Activated CD4-positive, alpha-beta memory T cell treated with anti-CD3 and anti-CD28 coated beads for 36 hours (primary cell): ENCODE measurements around the gene PSMG3. TPM values are rescaled to one million over a fixed set of nuclear protein-coding genes. Genes with fewer than 3 reads are reported as not detected.

Source experiments
- CTCF ChIA-PET: fragments of 350-600 bp; sonication (Branson Sonifier 250); formaldehyde crosslinking; loops from one replicate; lab custom pipeline; 2021; ENCODE audit warnings: antibody characterized with exemption, inconsistent platforms; lab: Charles Lee
- POLR2A ChIA-PET: fragments of 350-600 bp; sonication (Branson Sonifier 250); formaldehyde crosslinking; loops from one replicate; lab custom pipeline; 2021; ENCODE audit warnings: antibody characterized with exemption; lab: Charles Lee
- DNase-seq: peaks from one replicate; pipeline ENCODE4 v3.0.0-alpha.2; 2020
- H3K27ac Mint-ChIP-seq: one replicate; pipeline ENCODE4 v1.8.0; 2021; ENCODE audit warnings: mixed read lengths
- H3K27me3 Mint-ChIP-seq: one replicate; pipeline ENCODE4 v1.8.0; 2021; ENCODE audit warnings: mixed read lengths
- H3K36me3 Mint-ChIP-seq: one replicate; pipeline ENCODE4 v1.8.0; 2021; ENCODE audit warnings: mixed read lengths
- H3K4me1 Mint-ChIP-seq: one replicate; pipeline ENCODE4 v1.8.0; 2021; ENCODE audit warnings: low read depth, mixed read lengths
- H3K4me3 Mint-ChIP-seq: one replicate; pipeline ENCODE4 v1.8.0; 2021; ENCODE audit warnings: mild to moderate bottlenecking, mixed read lengths
- H3K9me3 Mint-ChIP-seq: one replicate; pipeline ENCODE4 v1.8.0; 2021; ENCODE audit warnings: mixed read lengths
- intact Hi-C: fragments of 100-400 bp; cut with micrococcal nuclease; formaldehyde crosslinking; loops from one replicate; pipeline ENCODE4 v1.15.1; 2023
- total RNA-seq, 2 experiments: library from RNA; stranded (reverse); gene quantifications; one replicate each; pipeline ENCODE4 v1.2.3, GENCODE V29; 2021

The PSMG3 gene
- total RNA-seq, 2 experiments from 2014 or later, result 48.1 to 55.0 TPM

- no peak overlapping the region for H3K27ac Mint-ChIP-seq
- DNase-seq, result no peak
- no peaks in the 10 kb centered on the region for H3K9me3 Mint-ChIP-seq
- no peaks in the 10 kb centered on the region for H3K36me3 Mint-ChIP-seq
- POLR2A ChIA-PET, result no interaction called here
- intact Hi-C loops, result no loop called here
- no peaks in the 10 kb centered on the region for H3K27me3 Mint-ChIP-seq
- no peaks in the 10 kb centered on the region for H3K4me1 Mint-ChIP-seq
- no peak overlapping the region for H3K4me3 Mint-ChIP-seq
- CTCF ChIA-PET, result no interaction called here
These were observed 19.6 kb downstream of the PSMG3 start for GRCh38 chr7:1550005-1550845.

- H3K27me3 Mint-ChIP-seq, result no peaks in the 10 kb centered on the region
- no peak for DNase-seq
- H3K27ac Mint-ChIP-seq, result no peak overlapping the region
- ChIA-PET CTCF (no interaction called here), POLR2A (no interaction called here)
- H3K4me1 Mint-ChIP-seq, result no peaks in the 10 kb centered on the region
- H3K4me3 Mint-ChIP-seq, result no peak overlapping the region
- no peaks in the 10 kb centered on the region for H3K36me3 Mint-ChIP-seq
- intact Hi-C loops, result no loop called here
- no peaks in the 10 kb centered on the region for H3K9me3 Mint-ChIP-seq
These were observed 20.4 kb downstream of the PSMG3 start for GRCh38 chr7:1549357-1550004.

- Mint-ChIP-seq H3K4me3 (no peak overlapping the region), H3K27ac (no peak overlapping the region), H3K4me1 (no peaks in the 10 kb centered on the region), H3K27me3 (no peaks in the 10 kb centered on the region), H3K36me3 (no peaks in the 10 kb centered on the region), H3K9me3 (no peaks in the 10 kb centered on the region)
- ChIA-PET POLR2A (interaction anchor here (1.0 kb wide), 1 partner anchor 15 kb away, joined by 3 read pairs; no protein-coding TSS in a partner anchor), CTCF (no interaction called here)
- intact Hi-C loops, result no loop called here
- no peak for DNase-seq
These were observed 20.9 kb downstream of the PSMG3 start for GRCh38 chr7:1548944-1549343.

GRCh38 chr7:1548438-1548831, 21.4 kb downstream of the PSMG3 start:
- ChIA-PET POLR2A (interaction anchor here (1.0 kb wide), 1 partner anchor 15 kb away, joined by 3 read pairs; no protein-coding TSS in a partner anchor), CTCF (no interaction called here)
- Mint-ChIP-seq H3K27me3 (no peaks in the 10 kb centered on the region), H3K36me3 (no peaks in the 10 kb centered on the region), H3K4me3 (no peak overlapping the region), H3K9me3 (no peaks in the 10 kb centered on the region), H3K4me1 (no peaks in the 10 kb centered on the region), H3K27ac (no peak overlapping the region)
- DNase-seq, result peak; percentile 22
- intact Hi-C loops, result no loop called here

GRCh38 chr7:1547777-1548437, 21.9 kb downstream of the PSMG3 start:
- CTCF ChIA-PET, result no interaction called here
- H3K9me3 Mint-ChIP-seq, result no peaks in the 10 kb centered on the region
- no peaks in the 10 kb centered on the region for H3K27me3 Mint-ChIP-seq
- DNase-seq, result no peak
- POLR2A ChIA-PET, result interaction anchor here (1.0 to 1.2 kb wide), 2 partner anchors 12 to 14 kb away, joined by 3 read pairs; no protein-coding TSS in a partner anchor
- no peak overlapping the region for H3K27ac Mint-ChIP-seq
- intact Hi-C loops, result no loop called here
- no peaks in the 10 kb centered on the region for H3K36me3 Mint-ChIP-seq
- no peaks in the 10 kb centered on the region for H3K4me1 Mint-ChIP-seq
- H3K4me3 Mint-ChIP-seq, result no peak overlapping the region

GRCh38 chr7:1546909-1547776, 22.7 kb downstream of the PSMG3 start:
- H3K27ac Mint-ChIP-seq, result no peak overlapping the region
- H3K27me3 Mint-ChIP-seq, result no peaks in the 10 kb centered on the region
- CTCF ChIA-PET, result no interaction called here
- POLR2A ChIA-PET, result interaction anchor here (1.2 kb wide), 1 partner anchor 12 kb away, joined by 3 read pairs; no protein-coding TSS in a partner anchor
- H3K9me3 Mint-ChIP-seq, result no peaks in the 10 kb centered on the region
- intact Hi-C loops, result no loop called here
- H3K36me3 Mint-ChIP-seq, result no peaks in the 10 kb centered on the region
- DNase-seq, result no peak
- no peak overlapping the region for H3K4me3 Mint-ChIP-seq
- H3K4me1 Mint-ChIP-seq, result no peaks in the 10 kb centered on the region

- ChIA-PET CTCF (no interaction called here), POLR2A (interaction anchor here (1.2 kb wide), 1 partner anchor 11 kb away, joined by 3 read pairs; no protein-coding TSS in a partner anchor)
- DNase-seq, result no peak
- no peak overlapping the region for H3K27ac Mint-ChIP-seq
- H3K27me3 Mint-ChIP-seq, result no peaks in the 10 kb centered on the region
- intact Hi-C loops, result no loop called here
- H3K4me1 Mint-ChIP-seq, result no peaks in the 10 kb centered on the region
- H3K4me3 Mint-ChIP-seq, result no peak overlapping the region
- H3K36me3 Mint-ChIP-seq, result peaks cover 1% of the 10 kb centered on the region
- H3K9me3 Mint-ChIP-seq, result no peaks in the 10 kb centered on the region
These were observed 23.4 kb downstream of the PSMG3 start for GRCh38 chr7:1546274-1546908.

- Mint-ChIP-seq H3K9me3 (no peaks in the 10 kb centered on the region), H3K4me1 (no peaks in the 10 kb centered on the region), H3K27me3 (no peaks in the 10 kb centered on the region), H3K36me3 (peaks cover 7% of the 10 kb centered on the region), H3K4me3 (no peak overlapping the region), H3K27ac (no peak overlapping the region)
- no peak for DNase-seq
- POLR2A ChIA-PET, result no interaction called here
- CTCF ChIA-PET, result no interaction called here
- intact Hi-C loops, result no loop called here
These were observed 24.2 kb downstream of the PSMG3 start for GRCh38 chr7:1545417-1546246.

- POLR2A ChIA-PET, result no interaction called here
- DNase-seq, result no peak
- CTCF ChIA-PET, result no interaction called here
- Mint-ChIP-seq H3K36me3 (peaks cover 7% of the 10 kb centered on the region), H3K9me3 (no peaks in the 10 kb centered on the region), H3K27ac (no peak overlapping the region), H3K4me3 (no peak overlapping the region), H3K27me3 (no peaks in the 10 kb centered on the region), H3K4me1 (no peaks in the 10 kb centered on the region)
- intact Hi-C loops, result no loop called here
These were observed 24.9 kb downstream of the PSMG3 start for GRCh38 chr7:1544896-1545416.

GRCh38 chr7:1544178-1544895, 25.5 kb downstream of the PSMG3 start:
- intact Hi-C loops, result no loop called here

More at GRCh38 chr7:1544178-1544895, 25.5 kb downstream of the PSMG3 start:
- Mint-ChIP-seq H3K4me3 (no peak overlapping the region), H3K27ac (no peak overlapping the region), H3K27me3 (no peaks in the 10 kb centered on the region), H3K9me3 (no peaks in the 10 kb centered on the region), H3K36me3 (peaks cover 11% of the 10 kb centered on the region), H3K4me1 (no peaks in the 10 kb centered on the region)
- POLR2A ChIA-PET, result no interaction called here
- CTCF ChIA-PET, result no interaction called here
- peak; percentile 24 for DNase-seq
